C4-2B (cell line): Measurements from ENCODE around the gene SEC61G.

Experiments
- ZFX ChIP-seq: fragments of 450-650 bp; IDR thresholded peaks from 2 replicates; pipeline ENCODE4 v1.6.1; 2017
- TF ChIP-seq, protein P1 (sequence below): fragments of 450-650 bp; conservative IDR thresholded peaks from 2 replicates; pipeline ENCODE4 v1.5.1; 2017; ENCODE audit warnings: mild to moderate bottlenecking

DNA sequence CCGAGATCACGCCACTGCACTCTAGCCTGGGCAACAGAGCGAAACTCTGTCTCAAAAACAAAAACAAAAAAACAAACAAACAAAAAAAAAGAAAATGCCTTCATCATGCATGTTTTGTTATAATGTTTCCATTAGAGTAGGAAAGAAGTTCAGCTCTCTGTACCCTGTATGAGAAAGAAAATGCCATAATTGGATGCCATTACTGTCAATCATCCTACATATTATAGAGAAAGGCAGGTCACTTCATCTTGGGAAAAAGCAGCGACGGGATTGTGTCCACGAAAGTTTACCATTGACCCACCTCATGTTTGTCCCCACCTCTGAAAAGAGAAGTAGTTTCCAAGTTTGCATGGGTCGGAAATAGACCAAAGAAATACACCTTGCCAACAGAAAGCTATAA, 33.8 kb downstream of the SEC61G start:
- TF ChIP-seq, protein P1, sequence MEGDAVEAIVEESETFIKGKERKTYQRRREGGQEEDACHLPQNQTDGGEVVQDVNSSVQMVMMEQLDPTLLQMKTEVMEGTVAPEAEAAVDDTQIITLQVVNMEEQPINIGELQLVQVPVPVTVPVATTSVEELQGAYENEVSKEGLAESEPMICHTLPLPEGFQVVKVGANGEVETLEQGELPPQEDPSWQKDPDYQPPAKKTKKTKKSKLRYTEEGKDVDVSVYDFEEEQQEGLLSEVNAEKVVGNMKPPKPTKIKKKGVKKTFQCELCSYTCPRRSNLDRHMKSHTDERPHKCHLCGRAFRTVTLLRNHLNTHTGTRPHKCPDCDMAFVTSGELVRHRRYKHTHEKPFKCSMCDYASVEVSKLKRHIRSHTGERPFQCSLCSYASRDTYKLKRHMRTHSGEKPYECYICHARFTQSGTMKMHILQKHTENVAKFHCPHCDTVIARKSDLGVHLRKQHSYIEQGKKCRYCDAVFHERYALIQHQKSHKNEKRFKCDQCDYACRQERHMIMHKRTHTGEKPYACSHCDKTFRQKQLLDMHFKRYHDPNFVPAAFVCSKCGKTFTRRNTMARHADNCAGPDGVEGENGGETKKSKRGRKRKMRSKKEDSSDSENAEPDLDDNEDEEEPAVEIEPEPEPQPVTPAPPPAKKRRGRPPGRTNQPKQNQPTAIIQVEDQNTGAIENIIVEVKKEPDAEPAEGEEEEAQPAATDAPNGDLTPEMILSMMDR: no peak
- no peak for TF ChIP-seq ZFX
